Adrenal gland (tissue), 5 donors: ENCODE results near the gene MAD1L1.

Experiments used
- CTCF ChIP-seq, 6 experiments: fragments of 450-650 bp in 4 of 6; fragments of 200-600 bp in 2 of 6; sonication (generic) in 1 of 6; IDR thresholded peaks; 1 replicate in 5 of 6; 2 replicates in 1 of 6; pipeline versions ENCODE4 v1.5.1 to v1.8.0; 2016 to 2021; ENCODE audit warnings: antibody characterized with exemption in 6 of 6, mild to moderate bottlenecking in 2 of 6, moderate library complexity in 1 of 6
- POLR2A ChIP-seq, 2 donors: fragments of 450-650 bp; IDR thresholded peaks; one replicate each; pipeline ENCODE4 v1.6.1; 2017; ENCODE audit warnings: antibody characterized with exemption in 2 of 2, mild to moderate bottlenecking in 2 of 2, moderate library complexity in 1 of 2
- donor health status: DM: no; HTN: no; CAD: no.

GRCh38 chr7:1918063-1918645, 314.6 kb downstream of the MAD1L1 start:
- TF ChIP-seq CTCF (IDR thresholded peaks at IDR 0.05), result no peak
- no peak for TF ChIP-seq POLR2A (IDR thresholded peaks at IDR 0.05)
